Endothelial cell (in vitro differentiated cells): ENCODE data around the gene BEX3. TPM values are rescaled to one million over a fixed set of nuclear protein-coding genes. Genes with fewer than 3 reads are reported as not detected.
"Not testable (repeated sequence)": the region's sequence is repeated elsewhere in the genome, so short reads cannot be mapped to it uniquely, and the experiment has no call there.

ENCODE experiments used
- DNase-seq: peaks from one replicate; pipeline ENCODE4 v3.0.0; 2021; ENCODE audit warnings: low spot score
- H3K27ac Mint-ChIP-seq: one replicate; pipeline ENCODE4 v1.8.0; 2021; ENCODE audit warnings: mixed read lengths, inconsistent platforms; ENCODE audit not compliant: unreplicated experiment
- H3K27me3 Mint-ChIP-seq: one replicate; pipeline ENCODE4 v1.8.0; 2021; ENCODE audit warnings: mild to moderate bottlenecking, moderate library complexity, mixed read lengths, inconsistent platforms; ENCODE audit not compliant: unreplicated experiment
- H3K36me3 Mint-ChIP-seq: one replicate; pipeline ENCODE4 v1.8.0; 2021; ENCODE audit warnings: mild to moderate bottlenecking, low read depth, mixed read lengths, inconsistent platforms; ENCODE audit not compliant: unreplicated experiment
- H3K4me1 Mint-ChIP-seq: one replicate; pipeline ENCODE4 v1.8.0; 2021; ENCODE audit warnings: mild to moderate bottlenecking, mixed read lengths, inconsistent platforms; ENCODE audit not compliant: unreplicated experiment
- H3K4me3 Mint-ChIP-seq: one replicate; pipeline ENCODE4 v1.8.0; 2021; ENCODE audit warnings: mild to moderate bottlenecking, mixed read lengths, inconsistent platforms; ENCODE audit not compliant: unreplicated experiment
- H3K9me3 Mint-ChIP-seq: one replicate; pipeline ENCODE4 v1.8.0; 2021; ENCODE audit warnings: mixed read lengths, inconsistent platforms; ENCODE audit not compliant: unreplicated experiment
- total RNA-seq: library from RNA; stranded (reverse); fragmentation: NEBNext Ultra II Directional; extraction: Animal tissue kit (Norgen Biotek cat#: 25700); gene quantifications from one replicate; pipeline ENCODE4 v1.2.1, GENCODE V29; 2021; ENCODE audit not compliant: unreplicated experiment
- TF ChIP-seq, protein P1 (sequence below): fragments of 200-600 bp; sonication (generic); IDR thresholded peaks from one replicate; pipeline ENCODE4 v1.5.0; 2021; ENCODE audit warnings: antibody characterized with exemption; ENCODE audit not compliant: unreplicated experiment

The BEX3 gene
- total RNA-seq, 1 donor from 2014 or later = 313 TPM

GRCh38 chrX:103357871-103358270 lies 18.5 kb upstream of the BEX3 start:
- Mint-ChIP-seq H3K4me1 (peaks cover 15% of the 10 kb centered on the region), H3K27ac (peak overlapping the region; percentile 6), H3K36me3 (peaks cover 5% of the 10 kb centered on the region), H3K4me3 (peak overlapping the region; percentile 97), H3K9me3 (no peaks in the 10 kb centered on the region), H3K27me3 (peaks cover 6% of the 10 kb centered on the region)
- no peak for DNase-seq
- TF ChIP-seq, protein P1, sequence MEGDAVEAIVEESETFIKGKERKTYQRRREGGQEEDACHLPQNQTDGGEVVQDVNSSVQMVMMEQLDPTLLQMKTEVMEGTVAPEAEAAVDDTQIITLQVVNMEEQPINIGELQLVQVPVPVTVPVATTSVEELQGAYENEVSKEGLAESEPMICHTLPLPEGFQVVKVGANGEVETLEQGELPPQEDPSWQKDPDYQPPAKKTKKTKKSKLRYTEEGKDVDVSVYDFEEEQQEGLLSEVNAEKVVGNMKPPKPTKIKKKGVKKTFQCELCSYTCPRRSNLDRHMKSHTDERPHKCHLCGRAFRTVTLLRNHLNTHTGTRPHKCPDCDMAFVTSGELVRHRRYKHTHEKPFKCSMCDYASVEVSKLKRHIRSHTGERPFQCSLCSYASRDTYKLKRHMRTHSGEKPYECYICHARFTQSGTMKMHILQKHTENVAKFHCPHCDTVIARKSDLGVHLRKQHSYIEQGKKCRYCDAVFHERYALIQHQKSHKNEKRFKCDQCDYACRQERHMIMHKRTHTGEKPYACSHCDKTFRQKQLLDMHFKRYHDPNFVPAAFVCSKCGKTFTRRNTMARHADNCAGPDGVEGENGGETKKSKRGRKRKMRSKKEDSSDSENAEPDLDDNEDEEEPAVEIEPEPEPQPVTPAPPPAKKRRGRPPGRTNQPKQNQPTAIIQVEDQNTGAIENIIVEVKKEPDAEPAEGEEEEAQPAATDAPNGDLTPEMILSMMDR = no peak

DNA sequence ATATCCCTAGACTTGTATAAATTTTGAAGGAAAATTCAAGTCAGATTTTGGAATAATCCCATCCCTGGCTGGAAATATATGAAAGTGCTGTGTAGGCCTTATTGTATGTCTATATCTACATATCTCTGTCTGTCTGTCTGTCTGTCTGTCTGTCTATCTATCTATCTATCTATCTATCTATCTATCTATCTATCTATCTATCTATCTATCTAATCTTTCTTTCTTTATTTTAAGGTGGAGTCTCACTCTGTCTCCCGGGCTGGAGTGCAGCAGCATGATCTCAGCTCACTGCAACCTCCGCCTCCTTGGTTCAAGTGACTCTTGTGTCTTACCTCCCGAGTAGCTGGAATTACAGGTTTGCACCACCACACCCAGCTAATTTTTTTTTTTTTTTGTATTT lies 16.7 kb upstream of the BEX3 start:
- not testable (repeated sequence) for H3K27me3 Mint-ChIP-seq, H3K9me3 Mint-ChIP-seq, DNase-seq, H3K36me3 Mint-ChIP-seq, H3K27ac Mint-ChIP-seq, H3K4me3 Mint-ChIP-seq
- peaks cover 15% of the 10 kb centered on the region for H3K4me1 Mint-ChIP-seq

- TF ChIP-seq, protein P1 = no peak
- peaks cover 15% of the 10 kb centered on the region for H3K4me1 Mint-ChIP-seq
- H3K27ac Mint-ChIP-seq = no peak overlapping the region
- H3K4me3 Mint-ChIP-seq = peak overlapping the region; percentile 25
- no peaks in the 10 kb centered on the region for H3K9me3 Mint-ChIP-seq
- peaks cover 5% of the 10 kb centered on the region for H3K36me3 Mint-ChIP-seq
- DNase-seq = no peak
- peaks cover 6% of the 10 kb centered on the region for H3K27me3 Mint-ChIP-seq
These were observed 16.2 kb upstream of the BEX3 start for GRCh38 chrX:103360092-103360491.

GRCh38 chrX:103360916-103361315 lies 15.4 kb upstream of the BEX3 start:
- TF ChIP-seq, protein P1 = no peak
- no peak overlapping the region for H3K27ac Mint-ChIP-seq
- no peak for DNase-seq
- no peak overlapping the region for H3K4me3 Mint-ChIP-seq
- peaks cover 5% of the 10 kb centered on the region for H3K36me3 Mint-ChIP-seq
- peaks cover 3% of the 10 kb centered on the region for H3K27me3 Mint-ChIP-seq
- H3K9me3 Mint-ChIP-seq = no peaks in the 10 kb centered on the region
- H3K4me1 Mint-ChIP-seq = peaks cover 12% of the 10 kb centered on the region

DNA sequence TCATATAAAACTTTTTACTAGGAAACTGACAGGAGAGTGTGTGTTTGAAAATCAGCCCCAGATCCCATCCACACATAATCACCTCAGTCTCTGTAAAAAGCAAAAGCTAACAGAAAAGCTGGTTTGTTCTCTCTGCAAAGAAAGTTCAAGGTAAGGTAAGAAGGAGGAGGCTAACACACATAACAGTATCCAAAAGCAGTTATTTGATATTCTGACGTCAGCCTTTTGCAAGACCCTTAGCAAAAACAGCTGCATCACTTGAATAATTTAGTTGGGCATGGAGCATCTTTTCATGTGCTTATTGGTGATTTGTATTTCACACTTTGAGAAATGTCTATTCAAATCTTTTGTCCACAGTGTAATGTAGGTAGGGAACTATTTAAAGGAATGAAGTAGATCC lies 14.5 kb upstream of the BEX3 start:
- TF ChIP-seq, protein P1 = no peak
- peak overlapping the region; percentile 30 for H3K27ac Mint-ChIP-seq
- no peak overlapping the region for H3K4me3 Mint-ChIP-seq
- peaks cover 5% of the 10 kb centered on the region for H3K36me3 Mint-ChIP-seq
- no peaks in the 10 kb centered on the region for H3K9me3 Mint-ChIP-seq
- peaks cover 10% of the 10 kb centered on the region for H3K4me1 Mint-ChIP-seq
- DNase-seq = no peak
- peaks cover 2% of the 10 kb centered on the region for H3K27me3 Mint-ChIP-seq
